H1 (cell line): Measurements from ENCODE around the gene POMT2.

Source experiments
- EP300 ChIP-seq, 2 experiments: IDR thresholded peaks; 1 replicate in 1 of 2; 2 replicates in 1 of 2; pipeline ENCODE4 v1.6.1; 2011 to 2012; ENCODE audit warnings: low read depth in 2 of 2, low read length in 2 of 2, mild to moderate bottlenecking in 2 of 2, borderline replicate concordance in 1 of 2, inconsistent platforms in 1 of 2, moderate library complexity in 1 of 2
- NRF1 ChIP-seq: IDR thresholded peaks from 2 replicates; pipeline ENCODE4 v1.6.1; 2011; ENCODE audit warnings: mild to moderate bottlenecking, low read depth, low read length, improper control_type of control experiment
- POLR2A ChIP-seq, 2 experiments: IDR thresholded peaks; 1 replicate in 1 of 2; 2 replicates in 1 of 2; pipeline ENCODE4 v1.6.1; 2011; ENCODE audit warnings: low read depth in 2 of 2, low read length in 2 of 2, mild to moderate bottlenecking in 2 of 2; ENCODE audit errors: control extremely low read depth in 1 of 2
- RAD21 ChIP-seq, 2 experiments: IDR thresholded peaks in 1 of 2; conservative IDR thresholded peaks in 1 of 2; 2 replicates each; pipeline ENCODE4 v1.6.1; 2011; ENCODE audit warnings: low read depth in 2 of 2, low read length in 2 of 2, improper control_type of control experiment in 1 of 2, inconsistent platforms in 1 of 2, mild to moderate bottlenecking in 1 of 2, moderate library complexity in 1 of 2
- SIN3A ChIP-seq, 2 experiments: IDR thresholded peaks in 1 of 2; conservative IDR thresholded peaks in 1 of 2; 2 replicates each; pipeline ENCODE4 v1.6.1; 2011 to 2012; ENCODE audit warnings: low read length in 2 of 2, improper control_type of control experiment in 1 of 2, low read depth in 1 of 2, mild to moderate bottlenecking in 1 of 2
- TF ChIP-seq, protein P1 (sequence below), 3 experiments: IDR thresholded peaks; 1 replicate in 2 of 3; 2 replicates in 1 of 3; pipeline versions ENCODE4 v1.5.1 to v1.6.1; 2011; ENCODE audit warnings: low read length in 3 of 3, mild to moderate bottlenecking in 3 of 3, inconsistent platforms in 2 of 3, low read depth in 1 of 3, moderate library complexity in 1 of 3; ENCODE audit not compliant: insufficient read depth in 1 of 3; ENCODE audit errors: control extremely low read depth in 1 of 3
- TF ChIP-seq, protein P2 (sequence below): IDR thresholded peaks from 2 replicates; pipeline ENCODE4 v1.6.1; 2011; ENCODE audit warnings: low read depth, mild to moderate bottlenecking, low read length; ENCODE audit not compliant: insufficient read depth

DNA sequence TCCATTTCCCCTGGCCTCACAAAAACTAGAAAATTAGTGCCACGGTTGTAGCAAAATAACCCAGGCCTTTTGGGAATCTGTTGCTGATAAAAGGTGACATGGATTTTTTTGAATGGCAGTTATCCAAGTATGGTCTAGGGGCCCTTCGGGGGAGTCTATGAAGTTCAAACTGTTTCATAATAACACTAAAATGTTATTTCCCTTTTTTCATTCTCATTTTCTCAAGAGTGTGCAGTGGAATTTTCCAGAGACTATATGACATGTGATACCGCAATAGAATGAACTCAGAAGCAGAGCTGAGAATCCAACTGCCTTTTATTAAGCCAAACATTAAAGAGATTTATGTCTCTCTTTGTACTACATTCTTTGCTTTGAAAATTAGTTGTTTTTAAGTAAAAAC, 27.1 kb upstream of the POMT2 start:
- TF ChIP-seq NRF1 = no peak
- TF ChIP-seq, protein P1, sequence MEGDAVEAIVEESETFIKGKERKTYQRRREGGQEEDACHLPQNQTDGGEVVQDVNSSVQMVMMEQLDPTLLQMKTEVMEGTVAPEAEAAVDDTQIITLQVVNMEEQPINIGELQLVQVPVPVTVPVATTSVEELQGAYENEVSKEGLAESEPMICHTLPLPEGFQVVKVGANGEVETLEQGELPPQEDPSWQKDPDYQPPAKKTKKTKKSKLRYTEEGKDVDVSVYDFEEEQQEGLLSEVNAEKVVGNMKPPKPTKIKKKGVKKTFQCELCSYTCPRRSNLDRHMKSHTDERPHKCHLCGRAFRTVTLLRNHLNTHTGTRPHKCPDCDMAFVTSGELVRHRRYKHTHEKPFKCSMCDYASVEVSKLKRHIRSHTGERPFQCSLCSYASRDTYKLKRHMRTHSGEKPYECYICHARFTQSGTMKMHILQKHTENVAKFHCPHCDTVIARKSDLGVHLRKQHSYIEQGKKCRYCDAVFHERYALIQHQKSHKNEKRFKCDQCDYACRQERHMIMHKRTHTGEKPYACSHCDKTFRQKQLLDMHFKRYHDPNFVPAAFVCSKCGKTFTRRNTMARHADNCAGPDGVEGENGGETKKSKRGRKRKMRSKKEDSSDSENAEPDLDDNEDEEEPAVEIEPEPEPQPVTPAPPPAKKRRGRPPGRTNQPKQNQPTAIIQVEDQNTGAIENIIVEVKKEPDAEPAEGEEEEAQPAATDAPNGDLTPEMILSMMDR (IDR thresholded peaks at IDR 0.05; ENCODE audit: control extremely low read depth in 1 of 3, insufficient read depth in 1 of 3, low read depth in 1 of 3, low read length in 3 of 3) = no peak
- no peak for TF ChIP-seq POLR2A (IDR thresholded peaks at IDR 0.05; ENCODE audit: control extremely low read depth in 1 of 2, low read depth in 2 of 2, low read length in 2 of 2)
- TF ChIP-seq, protein P2, sequence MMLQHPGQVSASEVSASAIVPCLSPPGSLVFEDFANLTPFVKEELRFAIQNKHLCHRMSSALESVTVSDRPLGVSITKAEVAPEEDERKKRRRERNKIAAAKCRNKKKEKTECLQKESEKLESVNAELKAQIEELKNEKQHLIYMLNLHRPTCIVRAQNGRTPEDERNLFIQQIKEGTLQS = no peak
- no peak for TF ChIP-seq EP300 (IDR thresholded peaks at IDR 0.05; ENCODE audit: borderline replicate concordance in 1 of 2, low read depth in 2 of 2, low read length in 2 of 2)
- no peak for TF ChIP-seq SIN3A (conservative IDR thresholded peaks at IDR 0.05 in 1 of 2, IDR thresholded peaks at IDR 0.05 in 1 of 2; ENCODE audit: low read depth in 1 of 2, low read length in 2 of 2)
- TF ChIP-seq RAD21 (IDR thresholded peaks at IDR 0.05 in 1 of 2, conservative IDR thresholded peaks at IDR 0.05 in 1 of 2; ENCODE audit: low read depth in 2 of 2, low read length in 2 of 2) = no peak
